GM12878 (cell line): ENCODE results near the gene KLRG1. TPM values are rescaled to one million over a fixed set of nuclear protein-coding genes. Genes with fewer than 3 reads are reported as not detected.
A peak's percentile ranks its signal among the peaks of the same experiment; 100 is the strongest.

Experiments
- ATAC-seq: fragments of 200-7000 bp; cut with Tn5 transposase; 3 replicates; pipeline ENCODE4 v1.9.1; 2020; ENCODE audit warnings: mild to moderate bottlenecking, moderate library complexity
- BruUV-seq: library from RNA; stranded (reverse); fragments of 400-500 nt; replicated peaks from 2 replicates; lab custom pipeline; 2021; lab: Mats Ljungman, UMichigan
- CTCF ChIA-PET: fragments of 300-600 bp; sonication (Branson Sonifier 250); formaldehyde crosslinking; extraction: SDS; loops from one replicate; lab custom pipeline; 2021; ENCODE audit warnings: inconsistent platforms; lab: Yijun Ruan, JAX
- POLR2A ChIA-PET: fragments of 350-600 bp; formaldehyde crosslinking; extraction: SDS; loops from one replicate; lab custom pipeline; 2021; ENCODE audit warnings: inconsistent platforms; lab: Charles Lee
- RAD21 ChIA-PET: fragments of 300-600 bp; sonication (Branson Sonifier 250); formaldehyde crosslinking; loops from one replicate; lab custom pipeline; 2023; ENCODE audit warnings: antibody characterized with exemption; ENCODE audit not compliant: unreplicated experiment; lab: Charles Lee
- SMC1A ChIA-PET: fragments of 300-600 bp; sonication (Branson Sonifier 250); formaldehyde crosslinking; loops from one replicate; lab custom pipeline; 2023; ENCODE audit not compliant: unreplicated experiment, uncharacterized antibody; lab: Charles Lee
- DNase-seq: peaks from one replicate; pipeline ENCODE4 v3.0.0-alpha.2; 2011; ENCODE audit warnings: low read depth, low spot score
- FAIRE-seq: peaks from 3 replicates; lab custom pipeline; 2011; peaks lifted over from hg19 to GRCh38; lab: Jason Lieb, UNC
- H2AFZ ChIP-seq: 2 replicates; pipeline ENCODE4 v1.6.0; 2011; ENCODE audit warnings: low read depth, low read length, control low read depth; ENCODE audit not compliant: control insufficient read depth
- H3K27ac ChIP-seq: 2 replicates; pipeline ENCODE4 v1.5.1; 2011; ENCODE audit warnings: control low read depth; ENCODE audit not compliant: control insufficient read depth, insufficient read depth
- H3K27me3 ChIP-seq, 2 experiments: replicated peaks in 1 of 2; 2 replicates each; pipeline versions ENCODE4 v1.6.0 to v1.6.1; 2011; ENCODE audit warnings: low read length in 1 of 2; ENCODE audit not compliant: control insufficient read depth in 2 of 2, insufficient read depth in 2 of 2
- H3K36me3 ChIP-seq, 2 experiments: 2 replicates each; pipeline ENCODE4 v1.5.1; 2011; ENCODE audit warnings: low read length in 1 of 2; ENCODE audit not compliant: control insufficient read depth in 2 of 2, insufficient read depth in 2 of 2
- H3K4me1 ChIP-seq: 2 replicates; pipeline ENCODE4 v1.6.1; 2011; ENCODE audit warnings: mild to moderate bottlenecking, low read length, moderate library complexity, mixed read lengths; ENCODE audit not compliant: control insufficient read depth, insufficient read depth
- H3K4me2 ChIP-seq: 2 replicates; pipeline ENCODE4 v1.6.0; 2011; ENCODE audit warnings: control low read depth; ENCODE audit not compliant: control insufficient read depth, insufficient read depth
- H3K4me3 ChIP-seq: fragments of 200-600 bp; sonication (generic); 2 replicates; pipeline ENCODE4 v1.5.1; 2016
- H3K79me2 ChIP-seq: 2 replicates; pipeline ENCODE4 v1.6.0; 2011; ENCODE audit warnings: low read length; ENCODE audit not compliant: control insufficient read depth, insufficient read depth
- H3K9ac ChIP-seq: 2 replicates; pipeline ENCODE4 v1.8.0; 2011; ENCODE audit warnings: low read length, control low read depth, mixed read lengths; ENCODE audit not compliant: control insufficient read depth, insufficient read depth
- H3K9me3 ChIP-seq: replicated peaks from 3 replicates; pipeline ENCODE4 v1.5.1; 2011; ENCODE audit warnings: mild to moderate bottlenecking, low read length; ENCODE audit not compliant: control insufficient read depth, insufficient read depth
- H4K20me1 ChIP-seq: 2 replicates; pipeline ENCODE4 v1.6.0; 2011; ENCODE audit not compliant: control insufficient read depth, insufficient read depth
- CBX3 ChIP-seq: fragments of 200-600 bp; sonication (generic); IDR thresholded peaks from 2 replicates; pipeline ENCODE4 v1.6.1; 2016; ENCODE audit warnings: low read depth, borderline replicate concordance
- CEBPB ChIP-seq, 2 experiments: fragments of 150-350 bp in 1 of 2; IDR thresholded peaks; 2 replicates each; pipeline ENCODE4 v1.6.1; 2012 to 2014; ENCODE audit warnings: low read depth in 2 of 2, low read length in 2 of 2, borderline replicate concordance in 1 of 2, inconsistent platforms in 1 of 2
- CREB1 ChIP-seq: IDR thresholded peaks from 2 replicates; pipeline ENCODE4 v1.6.1; 2012; ENCODE audit warnings: low read depth, mild to moderate bottlenecking, inconsistent platforms
- FOXM1 ChIP-seq: IDR thresholded peaks from 2 replicates; pipeline ENCODE4 v1.6.1; 2012; ENCODE audit warnings: low read depth, mild to moderate bottlenecking, inconsistent platforms, low read length, moderate library complexity
- HCFC1 ChIP-seq: fragments of 150-350 bp; IDR thresholded peaks from 2 replicates; pipeline ENCODE4 v1.6.1; 2014; ENCODE audit warnings: low read length
- HDAC6 ChIP-seq: fragments of 200-600 bp; sonication (generic); IDR thresholded peaks from one replicate; pipeline ENCODE4 v1.8.0; 2017; ENCODE audit warnings: antibody characterized with exemption; ENCODE audit not compliant: unreplicated experiment
- IKZF2 ChIP-seq, 2 experiments: fragments of 450-650 bp; IDR thresholded peaks; 2 replicates each; pipeline ENCODE4 v1.6.1; 2017; ENCODE audit warnings: mild to moderate bottlenecking in 2 of 2, moderate library complexity in 2 of 2
- JUNB ChIP-seq: IDR thresholded peaks from 2 replicates; pipeline ENCODE4 v1.6.1; 2016; ENCODE audit warnings: antibody characterized with exemption, mild to moderate bottlenecking
- MXI1 ChIP-seq: fragments of 150-350 bp; IDR thresholded peaks from 2 replicates; pipeline ENCODE4 v1.6.1; 2011; ENCODE audit warnings: low read depth, mild to moderate bottlenecking, inconsistent platforms, low read length, improper control_type of control experiment
- MYB ChIP-seq: fragments of 150-350 bp; IDR thresholded peaks from 2 replicates; pipeline ENCODE4 v1.6.1; 2014; ENCODE audit warnings: mild to moderate bottlenecking, low read depth, low read length, borderline replicate concordance
- NR2F1 ChIP-seq: fragments of 450-650 bp; conservative IDR thresholded peaks from 2 replicates; pipeline ENCODE4 v1.6.1; 2017; ENCODE audit warnings: mild to moderate bottlenecking
- NRF1 ChIP-seq: conservative IDR thresholded peaks from 2 replicates; pipeline ENCODE4 v1.6.1; 2011; ENCODE audit warnings: mild to moderate bottlenecking, low read depth, low read length, improper control_type of control experiment
- RCOR1 ChIP-seq: conservative IDR thresholded peaks from 2 replicates; pipeline ENCODE4 v1.6.1; 2012; ENCODE audit warnings: low read depth, low read length, improper control_type of control experiment
- SMARCA5 ChIP-seq: fragments of 450-650 bp; IDR thresholded peaks from 2 replicates; pipeline ENCODE4 v1.6.1; 2017; ENCODE audit warnings: mild to moderate bottlenecking
- SP1 ChIP-seq: IDR thresholded peaks from one replicate; pipeline ENCODE4 v1.6.1; 2011; ENCODE audit warnings: low read depth, low read length
- TARDBP ChIP-seq: IDR thresholded peaks from 2 replicates; pipeline ENCODE4 v1.6.1; 2016; ENCODE audit warnings: borderline replicate concordance
- TBL1XR1 ChIP-seq: IDR thresholded peaks from 2 replicates; pipeline ENCODE4 v1.6.1; 2012; ENCODE audit warnings: low read depth, low read length, improper control_type of control experiment
- TCF12 ChIP-seq: IDR thresholded peaks from 2 replicates; pipeline ENCODE4 v1.6.1; 2011; ENCODE audit warnings: low read depth, mild to moderate bottlenecking, low read length
- TCF7 ChIP-seq: IDR thresholded peaks from 2 replicates; pipeline ENCODE4 v1.6.1; 2014; ENCODE audit warnings: antibody characterized with exemption, borderline replicate concordance
- WRNIP1 ChIP-seq: IDR thresholded peaks from 2 replicates; pipeline ENCODE4 v1.6.1; 2011; ENCODE audit warnings: low read depth, low read length, improper control_type of control experiment, borderline replicate concordance
- ZBED1 ChIP-seq: IDR thresholded peaks from 2 replicates; pipeline ENCODE4 v1.6.1; 2016; ENCODE audit warnings: borderline replicate concordance
- whole genome bisulfite sequencing: methylation state at CpG from one replicate; pipeline ENCODE4 v1.1.6; 2016; ENCODE audit warnings: low lambda C conversion rate; ENCODE audit not compliant: insufficient replicate concordance, insufficient coverage; ENCODE audit errors: missing lambda C conversion rate; 5-methylcytosine and 5-hydroxymethylcytosine counted together
- in situ Hi-C: fragments of 300-500 bp; cut with MboI; formaldehyde crosslinking; loops from 9 replicates; pipeline ENCODE4 v1.14.3; 2018; ENCODE audit warnings: mixed read lengths
- intact Hi-C: fragments of 100-400 bp; cut with micrococcal nuclease; formaldehyde crosslinking; loops from one replicate; pipeline ENCODE4 v1.14.2; 2022; ENCODE audit not compliant: unreplicated experiment
- polyA plus RNA-seq, 11 experiments: library from polyadenylated mRNA; depleted of rRNA in 4 of 11; unstranded in 6 of 11; stranded (reverse) in 5 of 11; fragments of >200 nt; fragmentation: Nextera tagmentation in 4 of 11; fragmentation: Illumina TruSeq in 1 of 11; extraction: Ambion mirVana in 4 of 11; extraction: Trizol in 1 of 11; gene quantifications; 1 replicate in 1 of 11; 2 replicates in 10 of 11; pipeline versions ENCODE4 v1.2.1 to v1.2.3, GENCODE V29; 2011 to 2016; ENCODE audit warnings: inconsistent platforms in 2 of 11, missing spikeins in 2 of 11, low read depth in 1 of 11
- total RNA-seq, 4 experiments: library from RNA; depleted of rRNA in 3 of 4; stranded (reverse); fragments of >200 nt in 3 of 4; fragmentation: Illumina TruSeq in 1 of 4; extraction: Trizol in 1 of 4; gene quantifications; 2 replicates each; pipeline versions ENCODE4 v1.2.1 to v1.2.3, GENCODE V29; 2013 to 2021
- TF ChIP-seq, protein P1 (sequence below): IDR thresholded peaks from 2 replicates; pipeline ENCODE4 v1.6.1; 2012; ENCODE audit warnings: improper control_type of control experiment, low read depth, low read length; ENCODE audit not compliant: insufficient replicate concordance

The KLRG1 gene
- total and polyA plus RNA-seq, 10 of the 15 experiments (the other 5 are each of a cell fraction or from before 2014, with no cell fraction given): 2.3 to 6.5 (median 3.9) TPM

DNA sequence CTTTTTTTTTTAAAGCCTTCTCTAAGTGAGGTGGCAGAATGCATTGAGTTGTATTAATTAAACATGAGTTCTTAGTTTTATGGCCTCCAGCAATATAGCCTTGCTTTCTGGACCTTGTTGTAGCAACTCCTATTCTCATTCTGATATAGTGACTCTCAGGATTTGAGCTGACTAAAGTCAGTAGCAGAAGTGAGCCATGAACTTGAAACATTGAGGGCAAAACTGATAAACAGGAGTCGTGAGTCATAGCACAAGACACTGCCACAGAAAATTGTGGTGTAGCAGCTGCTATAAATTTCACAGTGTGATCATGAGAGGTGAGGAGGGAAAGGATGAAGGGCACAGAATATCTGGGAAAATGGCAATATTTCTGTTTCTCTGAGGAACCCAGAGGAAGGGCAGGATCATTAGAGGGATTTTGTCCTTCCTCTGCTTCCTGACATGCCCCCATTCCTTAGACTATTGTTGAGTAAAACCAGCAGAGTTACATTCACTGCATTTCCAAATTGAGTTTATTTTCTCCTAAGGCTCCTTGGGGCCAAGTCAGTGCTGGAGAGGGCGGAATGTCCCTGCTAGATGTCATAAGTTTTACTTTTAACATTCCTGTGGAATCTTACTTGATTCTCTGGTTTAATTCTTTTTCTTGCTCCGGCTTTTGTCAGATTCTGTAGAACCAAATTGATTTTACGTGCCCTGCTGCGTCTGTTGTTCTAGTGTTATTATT is 7.5 kb downstream of the KLRG1 start:
- Histone ChIP-seq H3K36me3 (no peaks in the 10 kb centered on the region), H3K4me3 (0 out of 2 replicates have a peak overlapping the region, but pooled peaks have one; percentile 14), H4K20me1 (no peaks in the 10 kb centered on the region), H3K27ac (peak overlapping the region; percentile 20; the same call in 1 of the 2 replicates), H3K4me2 (peak overlapping the region; percentile 48), H3K9me3 (no peaks in the 10 kb centered on the region), H3K27me3 (no peaks in the 10 kb centered on the region), H3K79me2 (no peaks in the 10 kb centered on the region), H2AFZ (no peak overlapping the region), H3K4me1 (peaks cover 16% of the 10 kb centered on the region; the same call in 1 of the 2 replicates), H3K9ac (no peak overlapping the region)
- peak; percentile 96 for FAIRE-seq
- 59% methylated on average over 5 of the region's 5 CpGs for WGBS
- peak; percentile 77 for DNase-seq
- intact Hi-C loops (loop anchor here (1.0 to 2.0 kb wide), 2 partner anchors 46 to 368 kb away; no protein-coding TSS in a partner anchor), in situ Hi-C loops (no loop called here)
- no TSS peak for BruUV-seq
- peak; percentile 98 for ATAC-seq
- CTCF ChIA-PET: interaction anchor here (1.3 kb wide), 1 partner anchor 53 kb away, joined by 4 read pairs; no protein-coding TSS in a partner anchor
- RAD21 ChIA-PET: no interaction called here
- SMC1A ChIA-PET: interaction anchor here (1.0 kb wide), 1 partner anchor 47 kb away, joined by 3 read pairs; the partner anchor contains the start of gene M6PR
- POLR2A ChIA-PET: no interaction called here
- TF ChIP-seq NR2F1: peak; percentile 77
- TF ChIP-seq TCF7: peak; percentile 71
- no peak for TF ChIP-seq TARDBP
- TF ChIP-seq HCFC1: no peak
- no peak for TF ChIP-seq SMARCA5
- TF ChIP-seq HDAC6: no peak
- TF ChIP-seq WRNIP1: no peak
- TF ChIP-seq CEBPB (IDR thresholded peaks at IDR 0.05; ENCODE audit: borderline replicate concordance in 1 of 2, low read depth in 2 of 2, low read length in 2 of 2): 0 out of 4 replicates have a peak, but pooled peaks of 1 of the 2 experiments have one; percentile 52
- peak; percentile 75 for TF ChIP-seq TBL1XR1
- peak; percentile 98 for TF ChIP-seq JUNB
- no peak for TF ChIP-seq CBX3
- no peak for TF ChIP-seq RCOR1
- TF ChIP-seq, protein P1, sequence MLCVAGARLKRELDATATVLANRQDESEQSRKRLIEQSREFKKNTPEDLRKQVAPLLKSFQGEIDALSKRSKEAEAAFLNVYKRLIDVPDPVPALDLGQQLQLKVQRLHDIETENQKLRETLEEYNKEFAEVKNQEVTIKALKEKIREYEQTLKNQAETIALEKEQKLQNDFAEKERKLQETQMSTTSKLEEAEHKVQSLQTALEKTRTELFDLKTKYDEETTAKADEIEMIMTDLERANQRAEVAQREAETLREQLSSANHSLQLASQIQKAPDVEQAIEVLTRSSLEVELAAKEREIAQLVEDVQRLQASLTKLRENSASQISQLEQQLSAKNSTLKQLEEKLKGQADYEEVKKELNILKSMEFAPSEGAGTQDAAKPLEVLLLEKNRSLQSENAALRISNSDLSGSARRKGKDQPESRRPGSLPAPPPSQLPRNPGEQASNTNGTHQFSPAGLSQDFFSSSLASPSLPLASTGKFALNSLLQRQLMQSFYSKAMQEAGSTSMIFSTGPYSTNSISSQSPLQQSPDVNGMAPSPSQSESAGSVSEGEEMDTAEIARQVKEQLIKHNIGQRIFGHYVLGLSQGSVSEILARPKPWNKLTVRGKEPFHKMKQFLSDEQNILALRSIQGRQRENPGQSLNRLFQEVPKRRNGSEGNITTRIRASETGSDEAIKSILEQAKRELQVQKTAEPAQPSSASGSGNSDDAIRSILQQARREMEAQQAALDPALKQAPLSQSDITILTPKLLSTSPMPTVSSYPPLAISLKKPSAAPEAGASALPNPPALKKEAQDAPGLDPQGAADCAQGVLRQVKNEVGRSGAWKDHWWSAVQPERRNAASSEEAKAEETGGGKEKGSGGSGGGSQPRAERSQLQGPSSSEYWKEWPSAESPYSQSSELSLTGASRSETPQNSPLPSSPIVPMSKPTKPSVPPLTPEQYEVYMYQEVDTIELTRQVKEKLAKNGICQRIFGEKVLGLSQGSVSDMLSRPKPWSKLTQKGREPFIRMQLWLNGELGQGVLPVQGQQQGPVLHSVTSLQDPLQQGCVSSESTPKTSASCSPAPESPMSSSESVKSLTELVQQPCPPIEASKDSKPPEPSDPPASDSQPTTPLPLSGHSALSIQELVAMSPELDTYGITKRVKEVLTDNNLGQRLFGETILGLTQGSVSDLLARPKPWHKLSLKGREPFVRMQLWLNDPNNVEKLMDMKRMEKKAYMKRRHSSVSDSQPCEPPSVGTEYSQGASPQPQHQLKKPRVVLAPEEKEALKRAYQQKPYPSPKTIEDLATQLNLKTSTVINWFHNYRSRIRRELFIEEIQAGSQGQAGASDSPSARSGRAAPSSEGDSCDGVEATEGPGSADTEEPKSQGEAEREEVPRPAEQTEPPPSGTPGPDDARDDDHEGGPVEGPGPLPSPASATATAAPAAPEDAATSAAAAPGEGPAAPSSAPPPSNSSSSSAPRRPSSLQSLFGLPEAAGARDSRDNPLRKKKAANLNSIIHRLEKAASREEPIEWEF: peak; percentile 45
- peak; percentile 94 for TF ChIP-seq TCF12
- TF ChIP-seq ZBED1: peak; percentile 90; the same call in 1 of the 2 replicates
- peak; percentile 98 to 99 for TF ChIP-seq IKZF2 (IDR thresholded peaks at IDR 0.05)
- no peak for TF ChIP-seq MYB
- TF ChIP-seq MXI1: no peak
- TF ChIP-seq SP1: peak; percentile 54
- TF ChIP-seq NRF1: no peak
- TF ChIP-seq CREB1: 0 out of 2 replicates have a peak, but pooled peaks have one; percentile 57
- TF ChIP-seq FOXM1: peak; percentile 96
